Measurements from ENCODE around the gene CHST14.

GRCh38 chr15:40424483-40425115, 46.2 kb upstream of the CHST14 start:
- TF ChIP-seq CTCF (IDR thresholded peaks at IDR 0.05; ENCODE audit: control extremely low read depth in 1 of 3, insufficient read depth in 1 of 3, low read depth in 1 of 3, low read length in 3 of 3) (no peak), POLR2A (IDR thresholded peaks at IDR 0.05; ENCODE audit: control extremely low read depth in 1 of 2, low read depth in 2 of 2, low read length in 2 of 2) (no peak), CHD7 (IDR thresholded peaks at IDR 0.05; ENCODE audit: insufficient replicate concordance, low read length) (no peak), JUN (IDR thresholded peaks at IDR 0.05; ENCODE audit: low read depth, low read length) (no peak), TAF1 (IDR thresholded peaks at IDR 0.05; ENCODE audit: low read depth, low read length) (no peak), KDM1A (IDR thresholded peaks at IDR 0.05; ENCODE audit: borderline replicate concordance, low read length) (no peak), SUZ12 (IDR thresholded peaks at IDR 0.05; ENCODE audit: low read length) (no peak)
